ENCODE results near the gene PSMD9. TPM values are rescaled to one million over a fixed set of nuclear protein-coding genes. Genes with fewer than 3 reads are reported as not detected.
"Not testable (repeated sequence)": the region's sequence is repeated elsewhere in the genome, so short reads cannot be mapped to it uniquely, and the experiment has no call there.

PSMD9 gene
- total and polyA plus RNA-seq, 10 of the 15 experiments (the other 5 are each of a cell fraction or from before 2014, with no cell fraction given) = 14.6 to 152 (median 58.1) TPM

DNA sequence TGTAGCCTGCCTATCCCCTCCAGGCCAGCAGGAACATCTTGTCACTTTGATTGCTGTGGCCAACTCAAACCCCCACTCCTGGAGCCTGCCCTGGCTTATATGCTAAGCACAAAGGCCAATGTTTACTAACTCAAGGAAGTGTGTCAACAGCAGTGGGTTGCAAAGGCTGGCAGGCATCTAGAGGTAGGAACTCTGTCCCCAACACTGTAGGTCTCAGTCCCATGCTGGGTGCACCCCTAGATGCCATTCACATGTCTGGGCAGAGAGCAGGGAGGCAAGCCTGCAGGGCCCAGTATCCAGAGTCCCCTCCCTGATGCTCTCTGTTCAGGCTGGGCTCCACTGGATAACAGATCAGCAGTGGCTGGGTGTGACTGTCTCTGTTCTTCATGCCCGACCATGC is 28.3 kb upstream of the PSMD9 start:
- Histone ChIP-seq H3K9me3 (replicated peaks; ENCODE audit: control insufficient read depth, insufficient read depth, low read length) (no peaks in the 10 kb centered on the region), H3K27ac (ENCODE audit: control insufficient read depth, insufficient read depth) (no peak overlapping the region), H4K20me1 (ENCODE audit: control insufficient read depth, insufficient read depth) (no peaks in the 10 kb centered on the region), H3K36me3 (ENCODE audit: control insufficient read depth in 2 of 2, insufficient read depth in 2 of 2, low read length in 1 of 2) (no peaks in the 10 kb centered on the region), H3K4me2 (ENCODE audit: control insufficient read depth, insufficient read depth) (no peak overlapping the region), H3K4me1 (ENCODE audit: control insufficient read depth, insufficient read depth, low read length) (no peaks in the 10 kb centered on the region), H3K9ac (ENCODE audit: control insufficient read depth, insufficient read depth, low read length) (no peak overlapping the region), H3K79me2 (ENCODE audit: control insufficient read depth, insufficient read depth, low read length) (no peaks in the 10 kb centered on the region), H3K4me3 (no peak overlapping the region), H3K27me3 (replicated peaks in 1 of 2; ENCODE audit: control insufficient read depth in 2 of 2, insufficient read depth in 2 of 2, low read length in 1 of 2) (no peaks in the 10 kb centered on the region; a peak in 1 of 4 replicates), H2AFZ (ENCODE audit: control insufficient read depth, low read depth, low read length) (no peak overlapping the region)
- ATAC-seq (no peak), DNase-seq (ENCODE audit: low read depth, low spot score) (no peak), FAIRE-seq (no peak)
- ChIA-PET SMC1A (ENCODE audit: uncharacterized antibody, unreplicated experiment) (no interaction called here), RAD21 (ENCODE audit: unreplicated experiment) (no interaction called here), CTCF (interaction anchor here (0.8 to 1.1 kb wide), 2 partner anchors 66 to 178 kb away, joined by 3 to 4 read pairs; no protein-coding TSS in a partner anchor), POLR2A (no interaction called here)
- no peak for TF ChIP-seq MEF2A (IDR thresholded peaks at IDR 0.05; ENCODE audit: insufficient read depth, low read depth, low read length)
- TF ChIP-seq PBX3 (IDR thresholded peaks at IDR 0.05; ENCODE audit: insufficient replicate concordance, low read depth, low read length) = no peak
- TF ChIP-seq RBBP5 (conservative IDR thresholded peaks at IDR 0.05) = no peak
- TF ChIP-seq ZNF622 (IDR thresholded peaks at IDR 0.05) = no peak
- no peak for TF ChIP-seq RUNX3 (IDR thresholded peaks at IDR 0.05; ENCODE audit: low read length)
- TF ChIP-seq GATAD2B (conservative IDR thresholded peaks at IDR 0.05; ENCODE audit: low read depth) = no peak
- TF ChIP-seq RELB (IDR thresholded peaks at IDR 0.05; ENCODE audit: low read depth) = no peak
- TF ChIP-seq NFYB (IDR thresholded peaks at IDR 0.05; ENCODE audit: insufficient read depth, low read depth, low read length) = no peak
- TF ChIP-seq USF2 (IDR thresholded peaks at IDR 0.05; ENCODE audit: borderline replicate concordance, low read depth, low read length) = no peak
- TF ChIP-seq IKZF2 (IDR thresholded peaks at IDR 0.05) = no peak
- no TSS peak for BruUV-seq (replicated peaks)
- 71% methylated on average over 1 of the region's 1 CpG for WGBS (ENCODE audit: insufficient coverage, insufficient replicate concordance, low lambda C conversion rate, missing lambda C conversion rate)
- intact Hi-C loops (cut with micrococcal nuclease; ENCODE audit: unreplicated experiment) (no loop called here), in situ Hi-C loops (cut with MboI) (no loop called here)

DNA sequence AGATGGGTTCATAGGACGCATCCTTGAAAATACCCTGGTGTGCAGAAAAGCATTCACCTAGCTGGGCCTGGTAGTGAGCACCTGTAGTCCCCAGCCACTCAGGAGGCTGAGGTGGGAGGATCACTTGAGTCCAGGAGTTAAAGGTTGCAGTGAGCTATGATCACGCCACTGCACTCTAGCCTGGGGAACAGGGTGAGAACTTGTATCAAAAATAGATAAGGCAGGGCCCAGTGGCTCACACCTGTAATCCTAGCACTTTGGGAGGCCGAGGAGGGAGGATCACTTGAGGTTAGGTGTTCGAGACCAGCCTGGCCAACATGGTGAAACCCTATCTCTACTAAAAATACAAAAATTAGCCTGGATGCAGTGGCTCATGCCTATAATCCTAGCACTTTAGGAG is 27.9 kb upstream of the PSMD9 start:
- ChIA-PET CTCF (interaction anchor here (0.6 to 1.1 kb wide), 2 partner anchors 16 to 66 kb away, joined by 3 read pairs; no protein-coding TSS in a partner anchor), SMC1A (ENCODE audit: uncharacterized antibody, unreplicated experiment) (interaction anchor here (0.6 kb wide), 1 partner anchor 803 kb away, joined by 3 read pairs; no protein-coding TSS in a partner anchor)
- H3K9me3 ChIP-seq (replicated peaks; ENCODE audit: control insufficient read depth, insufficient read depth, low read length); ATAC-seq; H3K79me2 ChIP-seq (ENCODE audit: control insufficient read depth, insufficient read depth, low read length); H2AFZ ChIP-seq (ENCODE audit: control insufficient read depth, low read depth, low read length); H3K4me3 ChIP-seq; in situ Hi-C loops (cut with MboI); BruUV-seq (replicated peaks); intact Hi-C loops (cut with micrococcal nuclease; ENCODE audit: unreplicated experiment); H4K20me1 ChIP-seq (ENCODE audit: control insufficient read depth, insufficient read depth); H3K4me1 ChIP-seq (ENCODE audit: control insufficient read depth, insufficient read depth, low read length); H3K36me3 ChIP-seq (ENCODE audit: control insufficient read depth in 2 of 2, insufficient read depth in 2 of 2, low read length in 1 of 2); H3K4me2 ChIP-seq (ENCODE audit: control insufficient read depth, insufficient read depth); DNase-seq (ENCODE audit: low read depth, low spot score); POLR2A ChIA-PET; H3K27ac ChIP-seq (ENCODE audit: control insufficient read depth, insufficient read depth); H3K9ac ChIP-seq (ENCODE audit: control insufficient read depth, insufficient read depth, low read length); RAD21 ChIA-PET (ENCODE audit: unreplicated experiment); FAIRE-seq; H3K27me3 ChIP-seq (replicated peaks in 1 of 2; ENCODE audit: control insufficient read depth in 2 of 2, insufficient read depth in 2 of 2, low read length in 1 of 2): not testable (repeated sequence)
- 48% methylated on average over 4 of the region's 4 CpGs for WGBS (ENCODE audit: insufficient coverage, insufficient replicate concordance, low lambda C conversion rate, missing lambda C conversion rate)

All from GM12878 (cell line).